K562 (cell line): ENCODE results near the gene KNTC1. TPM values are rescaled to one million over a fixed set of nuclear protein-coding genes. Genes with fewer than 3 reads are reported as not detected.

Source experiments
- ATAC-seq: fragments of 200-7000 bp; cut with Tn5 transposase; 3 replicates; pipeline ENCODE4 v1.9.1; 2020; ENCODE audit warnings: moderate library complexity
- BruUV-seq: library from RNA; stranded (reverse); fragments of 400-500 nt; replicated peaks from 2 replicates; lab custom pipeline; 2021; lab: Mats Ljungman, UMichigan
- CTCF ChIA-PET: fragments of 300-600 bp; formaldehyde crosslinking; extraction: SDS; loops from one replicate; lab custom pipeline; 2021; ENCODE audit warnings: low intra/inter-chr PET ratio; lab: Yijun Ruan, JAX
- POLR2A ChIA-PET: fragments of 300-600, 350-650 bp; sonication (Branson Sonifier 250); formaldehyde crosslinking; extraction: SDS; loops from one replicate; lab custom pipeline; 2021; ENCODE audit warnings: antibody characterized with exemption, inconsistent platforms; lab: Yijun Ruan, JAX
- DNase-seq, 4 experiments: peaks; one replicate each; pipeline versions ENCODE4 v3.0.0 to v3.0.0-alpha.2; 2011 to 2018; ENCODE audit warnings: low spot score in 3 of 4, mixed read lengths in 3 of 4; ENCODE audit errors: extremely low read depth in 1 of 4
- FAIRE-seq: peaks from 2 replicates; lab custom pipeline; 2011; peaks lifted over from hg19 to GRCh38; lab: Jason Lieb, UNC
- H2AFZ ChIP-seq: 2 replicates; pipeline ENCODE4 v1.6.0; 2011; ENCODE audit warnings: low read depth, low read length, control low read depth, inconsistent platforms
- H3K27ac ChIP-seq: fragments of 200-600 bp; 3 replicates; pipeline ENCODE4 v1.8.0; 2011; ENCODE audit warnings: low read depth, mild to moderate bottlenecking, control low read depth, inconsistent platforms, low read length, moderate library complexity, mixed read lengths; ENCODE audit errors: extremely low read depth
- H3K27me3 ChIP-seq, 2 experiments: fragments of 300-600 bp in 1 of 2; 2 replicates in 1 of 2; 3 replicates in 1 of 2; pipeline versions ENCODE4 v1.6.0 to v1.8.0; 2011; ENCODE audit warnings: inconsistent platforms in 2 of 2, low read length in 2 of 2, mild to moderate bottlenecking in 1 of 2, mixed read lengths in 1 of 2, moderate library complexity in 1 of 2; ENCODE audit not compliant: control insufficient read depth in 2 of 2, insufficient read depth in 2 of 2
- H3K36me3 ChIP-seq: fragments of 300-600 bp; 3 replicates; pipeline ENCODE4 v1.8.0; 2011; ENCODE audit warnings: mild to moderate bottlenecking, low read length, inconsistent platforms; ENCODE audit not compliant: control insufficient read depth, insufficient read depth
- H3K4me1 ChIP-seq, 2 experiments: fragments of 200-600 bp in 1 of 2; replicated peaks in 1 of 2; 2 replicates in 1 of 2; 3 replicates in 1 of 2; pipeline versions ENCODE4 v1.5.1 to v1.8.0; 2011; ENCODE audit warnings: inconsistent platforms in 2 of 2, low read length in 2 of 2, mild to moderate bottlenecking in 1 of 2, mixed read lengths in 1 of 2, moderate library complexity in 1 of 2; ENCODE audit not compliant: control insufficient read depth in 2 of 2, insufficient read depth in 2 of 2
- H3K4me2 ChIP-seq: 2 replicates; pipeline ENCODE4 v1.6.1; 2011; ENCODE audit warnings: low read length, control low read depth, inconsistent platforms, mixed read lengths; ENCODE audit not compliant: insufficient read depth
- H3K4me3 ChIP-seq: fragments of 200-600 bp; sonication (generic), shearing (Covaris generic); 2 replicates; pipeline ENCODE4 v1.5.1; 2016; ENCODE audit warnings: control low read depth, inconsistent platforms
- H3K79me2 ChIP-seq: fragments of 200-600 bp; 3 replicates; pipeline ENCODE4 v1.8.0; 2011; ENCODE audit warnings: low read length, inconsistent platforms; ENCODE audit not compliant: control insufficient read depth, insufficient read depth
- H3K9ac ChIP-seq, 2 experiments: 2 replicates each; pipeline versions ENCODE4 v1.6.0 to v1.6.1; 2011; ENCODE audit warnings: low read depth in 2 of 2, low read length in 2 of 2, control low read depth in 1 of 2, inconsistent platforms in 1 of 2, mild to moderate bottlenecking in 1 of 2, mixed read lengths in 1 of 2; ENCODE audit not compliant: insufficient read depth in 1 of 2
- H3K9me1 ChIP-seq: one replicate; pipeline ENCODE4 v1.6.0; 2011; ENCODE audit warnings: inconsistent platforms, mild to moderate bottlenecking, low read length, moderate library complexity; ENCODE audit not compliant: control insufficient read depth, insufficient read depth
- H3K9me3 ChIP-seq: replicated peaks from 2 replicates; pipeline ENCODE4 v1.5.1; 2011; ENCODE audit warnings: low read depth, low read length, inconsistent platforms; ENCODE audit not compliant: control insufficient read depth, insufficient read depth
- H4K20me1 ChIP-seq: replicated peaks from 2 replicates; pipeline ENCODE4 v1.6.1; 2011; ENCODE audit warnings: low read length, inconsistent platforms, mixed read lengths; ENCODE audit not compliant: control insufficient read depth, insufficient read depth
- BMI1 ChIP-seq: fragments of 150-350 bp; IDR thresholded peaks from 2 replicates; pipeline ENCODE4 v1.6.1; 2014; ENCODE audit warnings: low read length
- CREBBP ChIP-seq: IDR thresholded peaks from one replicate; pipeline ENCODE4 v1.6.1; 2012; ENCODE audit warnings: low read depth, mild to moderate bottlenecking, control low read depth, inconsistent platforms, low read length
- HMGN3 ChIP-seq: IDR thresholded peaks from 2 replicates; pipeline ENCODE4 v1.6.1; 2011; ENCODE audit warnings: borderline replicate concordance, low read depth, mild to moderate bottlenecking, mixed read lengths, low read length; ENCODE audit not compliant: insufficient read length; ENCODE audit errors: extremely low read depth
- POLR2G ChIP-seq: fragments of 200-400 bp; formaldehyde crosslinking; IDR thresholded peaks from 2 replicates; pipeline ENCODE4 v1.6.1; 2017; ENCODE audit warnings: low read depth, mild to moderate bottlenecking, antibody characterized with exemption, low read length, moderate library complexity
- RBM22 ChIP-seq: fragments of 200-400 bp; formaldehyde crosslinking; IDR thresholded peaks from 2 replicates; pipeline ENCODE4 v1.6.1; 2018; ENCODE audit warnings: low read length, low read depth; ENCODE audit not compliant: poor library complexity, severe bottlenecking
- RBM39 ChIP-seq: fragments of 200-400 bp; formaldehyde crosslinking; optimal IDR thresholded peaks from 2 replicates; pipeline ENCODE3; 2018; ENCODE audit warnings: low read depth, low read length
- SIN3B ChIP-seq: fragments of 450-650 bp; IDR thresholded peaks from 2 replicates; pipeline ENCODE4 v1.6.1; 2017; ENCODE audit warnings: low read depth, mild to moderate bottlenecking, moderate library complexity
- ZBTB1 ChIP-seq: sonication (generic); formaldehyde crosslinking; IDR thresholded peaks from 2 replicates; pipeline ENCODE4 v1.8.1; 2023; ENCODE audit warnings: missing genetic modification reagents, low read depth, mild to moderate bottlenecking, borderline replicate concordance
- ZNF140 ChIP-seq: fragments of 250-450 bp; sonication (Bioruptor Pico); IDR thresholded peaks from 2 replicates; pipeline ENCODE4 v1.8.0; 2021; ENCODE audit warnings: moderate library complexity, mild to moderate bottlenecking, inconsistent platforms
- ZNF644 ChIP-seq: fragments of 200-800 bp; sonication (Bioruptor generic); IDR thresholded peaks from 2 replicates; pipeline ENCODE4 v1.6.1; 2016; ENCODE audit warnings: low read depth, missing genetic modification characterization, missing compliant biosample characterization
- WGBS: fragments of 100-300 bp; shearing (Covaris generic); methylation state at CpG from one replicate; pipeline ENCODE4 v1.1.6; 2016; ENCODE audit warnings: low coverage, mixed read lengths; ENCODE audit not compliant: insufficient coverage; ENCODE audit errors: missing lambda C conversion rate; 5-methylcytosine and 5-hydroxymethylcytosine counted together
- in situ Hi-C: fragments of 300-500 bp; cut with MboI; formaldehyde crosslinking; loops from 4 replicates; pipeline ENCODE4 v1.15.0; 2018; ENCODE audit warnings: inconsistent platforms, mixed read lengths
- intact Hi-C: fragments of 100-400 bp; cut with micrococcal nuclease; formaldehyde crosslinking; loops from 2 replicates; pipeline ENCODE4 v1.14.2; 2022
- polyA plus RNA-seq, 8 experiments: library from polyadenylated mRNA; depleted of rRNA in 4 of 8; stranded (reverse) in 5 of 8; unstranded in 3 of 8; fragments of >200 nt; fragmentation: Nextera tagmentation in 2 of 8; fragmentation: Illumina TruSeq in 1 of 8; extraction: Ambion mirVana in 2 of 8; extraction: Trizol in 1 of 8; gene quantifications; 2 replicates each; pipeline versions ENCODE4 v1.2.1 to v1.2.3, GENCODE V29; 2011 to 2014; ENCODE audit warnings: inconsistent platforms in 1 of 8, missing spikeins in 1 of 8
- total RNA-seq, 7 experiments: library from RNA; depleted of rRNA in 6 of 7; stranded (reverse); fragments of >200 nt in 6 of 7; fragmentation: Illumina TruSeq in 2 of 7; extraction: Trizol in 2 of 7; gene quantifications; 2 replicates each; pipeline versions ENCODE4 v1.2.1 to v1.2.3, GENCODE V29; 2011 to 2021; ENCODE audit warnings: low replicate concordance in 1 of 7
- TF ChIP-seq, protein P1 (sequence below): fragments of 250-450 bp; sonication (Bioruptor Pico); IDR thresholded peaks from 2 replicates; pipeline ENCODE4 v1.5.1; 2021; ENCODE audit warnings: mild to moderate bottlenecking

Gene KNTC1
- total and polyA plus RNA-seq, 9 of the 15 experiments (the other 6 are each of a cell fraction or from before 2014, with no cell fraction given), result 38.9 to 135 (median 99.6) TPM

DNA sequence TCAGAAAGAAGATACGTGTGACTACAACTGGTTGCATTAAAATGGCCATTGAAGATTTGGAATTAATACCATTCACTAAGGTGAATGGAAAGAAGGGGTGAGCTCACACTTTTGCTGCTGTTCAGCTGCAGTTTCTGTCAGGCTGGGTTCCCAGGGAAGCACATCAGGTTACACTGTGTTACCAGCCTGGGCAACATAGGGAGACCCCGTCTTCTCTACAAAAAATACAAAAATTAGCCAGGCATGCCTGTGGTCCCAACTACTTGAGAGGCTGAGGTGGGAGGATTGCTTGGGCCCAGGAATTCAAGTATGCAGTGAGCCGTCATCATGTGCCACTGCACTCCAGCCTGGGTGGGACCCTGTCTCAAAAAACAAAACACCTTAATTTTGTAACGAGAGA lies 13.4 kb upstream of the KNTC1 start:
- Histone ChIP-seq H3K9me3 (no peaks in the 10 kb centered on the region), H3K36me3 (peaks cover 97% of the 10 kb centered on the region), H3K27me3 (no peaks in the 10 kb centered on the region), H3K79me2 (peaks cover 55% of the 10 kb centered on the region), H3K27ac (no peak overlapping the region), H3K4me2 (no peak overlapping the region), H3K4me1 (no peaks in the 10 kb centered on the region; a peak in 1 of 5 replicates), H3K9ac (no peak overlapping the region), H4K20me1 (no peaks in the 10 kb centered on the region; the same call in 1 of the 2 replicates), H2AFZ (no peak overlapping the region), H3K9me1 (no peaks in the 10 kb centered on the region), H3K4me3 (no peak overlapping the region)
- no peak for ATAC-seq
- no peak for TF ChIP-seq SIN3B
- POLR2A ChIA-PET, result interaction anchor here (0.6 to 8.3 kb wide), 4 partner anchors 8 to 1118 kb away, joined by 3 to 96 read pairs (median 50); partner anchors contain the start of genes KNTC1, RSRC2 and ZCCHC8
- DNase-seq, result no peak
- in situ Hi-C loops (no loop called here), intact Hi-C loops (no loop called here)
- 99% methylated on average over 4 of the region's 4 CpGs for WGBS
- BruUV-seq, result no TSS peak
- no peak for FAIRE-seq
- CTCF ChIA-PET, result no interaction called here

- intact Hi-C loops (no loop called here), in situ Hi-C loops (no loop called here)
- Histone ChIP-seq H3K4me2 (no peak overlapping the region), H3K9ac (no peak overlapping the region), H3K27ac (no peak overlapping the region), H3K27me3 (no peaks in the 10 kb centered on the region), H3K9me1 (no peaks in the 10 kb centered on the region), H3K4me3 (no peak overlapping the region), H4K20me1 (no peaks in the 10 kb centered on the region; the same call in 1 of the 2 replicates), H3K9me3 (no peaks in the 10 kb centered on the region), H3K4me1 (no peaks in the 10 kb centered on the region; a peak in 1 of 5 replicates), H2AFZ (no peak overlapping the region), H3K36me3 (peaks cover 96% of the 10 kb centered on the region), H3K79me2 (peaks cover 71% of the 10 kb centered on the region)
- 96% methylated on average over 2 of the region's 2 CpGs for WGBS
- peak; percentile 35 for FAIRE-seq
- ChIA-PET CTCF (no interaction called here), POLR2A (interaction anchor here (0.6 to 8.3 kb wide), 6 partner anchors 7 to 14 kb away, joined by 3 to 73 read pairs (median 4); partner anchors contain the start of gene ZCCHC8)
- no TSS peak for BruUV-seq
- ATAC-seq, result no peak
- TF ChIP-seq RBM22, result peak; percentile 37
- TF ChIP-seq RBM39, result no peak
- no peak for TF ChIP-seq ZBTB1
- TF ChIP-seq HMGN3, result no peak
- no peak for TF ChIP-seq CREBBP
- TF ChIP-seq ZNF644, result no peak
- no peak for TF ChIP-seq BMI1
- 0 out of 2 replicates have a peak, but pooled peaks have one; percentile 19 for TF ChIP-seq POLR2G
- TF ChIP-seq, protein P1, sequence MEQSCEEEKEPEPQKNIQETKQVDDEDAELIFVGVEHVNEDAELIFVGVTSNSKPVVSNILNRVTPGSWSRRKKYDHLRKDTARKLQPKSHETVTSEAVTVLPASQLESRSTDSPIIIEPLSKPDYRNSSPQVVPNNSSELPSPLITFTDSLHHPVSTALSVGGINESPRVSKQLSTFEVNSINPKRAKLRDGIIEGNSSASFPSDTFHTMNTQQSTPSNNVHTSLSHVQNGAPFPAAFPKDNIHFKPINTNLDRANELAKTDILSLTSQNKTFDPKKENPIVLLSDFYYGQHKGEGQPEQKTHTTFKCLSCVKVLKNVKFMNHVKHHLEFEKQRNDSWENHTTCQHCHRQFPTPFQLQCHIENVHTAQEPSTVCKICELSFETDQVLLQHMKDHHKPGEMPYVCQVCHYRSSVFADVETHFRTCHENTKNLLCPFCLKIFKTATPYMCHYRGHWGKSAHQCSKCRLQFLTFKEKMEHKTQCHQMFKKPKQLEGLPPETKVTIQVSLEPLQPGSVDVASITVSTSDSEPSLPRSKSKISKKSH (CRISPR knock-in tag), result no peak
- no peak for TF ChIP-seq ZNF140 (CRISPR knock-in tag)
- no peak for DNase-seq
Measured at GRCh38 chr12:122515275-122515674, 11.8 kb upstream of the KNTC1 start.
